Measurements from ENCODE around the gene ITSN2.
"Not testable (repeated sequence)": the region's sequence is repeated elsewhere in the genome, so short reads cannot be mapped to it uniquely, and the experiment has no call there.

ITSN2 gene

GRCh38 chr2:24362253-24362652, 1.9 kb upstream of the ITSN2 start:
- DNase-seq: peak; percentile 8

GRCh38 chr2:24360963-24361330, 611 bp upstream of the ITSN2 start:
- DNase-seq: peak; percentile 11

- peak; percentile 67 for DNase-seq
Observed at GRCh38 chr2:24359129-24360049, 947 bp downstream of the ITSN2 start.

- DNase-seq: not testable (repeated sequence)
Observed at GRCh38 chr2:24357767-24358166, 2.6 kb downstream of the ITSN2 start.

GRCh38 chr2:24357115-24357514, 3.2 kb downstream of the ITSN2 start:
- not testable (repeated sequence) for DNase-seq

GRCh38 chr2:24354957-24355356, 5.4 kb downstream of the ITSN2 start:
- DNase-seq: no peak

GRCh38 chr2:24354395-24354794, 5.9 kb downstream of the ITSN2 start:
- no peak for DNase-seq

GRCh38 chr2:24353973-24354372, 6.4 kb downstream of the ITSN2 start:
- no peak for DNase-seq

GRCh38 chr2:24353364-24353763, 7.0 kb downstream of the ITSN2 start:
- no peak for DNase-seq

GRCh38 chr2:24352664-24353063, 7.7 kb downstream of the ITSN2 start:
- DNase-seq: no peak

GRCh38 chr2:24351981-24352380, 8.4 kb downstream of the ITSN2 start:
- peak; percentile 2 for DNase-seq

GRCh38 chr2:24351627-24351938, 8.8 kb downstream of the ITSN2 start:
- DNase-seq: no peak

GRCh38 chr2:24350826-24351626, 9.3 kb downstream of the ITSN2 start:
- no peak for DNase-seq

GRCh38 chr2:24349097-24349496, 11.2 kb downstream of the ITSN2 start:
- DNase-seq: no peak

GRCh38 chr2:24345937-24346336, 14.4 kb downstream of the ITSN2 start:
- DNase-seq: no peak

GRCh38 chr2:24343225-24343882, 17.0 kb downstream of the ITSN2 start:
- DNase-seq: no peak

GRCh38 chr2:24342110-24342910, 18.0 kb downstream of the ITSN2 start:
- no peak for DNase-seq

GRCh38 chr2:24339856-24340262, 20.5 kb downstream of the ITSN2 start:
- DNase-seq: no peak

GRCh38 chr2:24339098-24339497, 21.2 kb downstream of the ITSN2 start:
- not testable (repeated sequence) for DNase-seq

- DNase-seq: no peak
Observed at GRCh38 chr2:24337890-24338289, 22.4 kb downstream of the ITSN2 start.

GRCh38 chr2:24336811-24337210, 23.5 kb downstream of the ITSN2 start:
- no peak for DNase-seq

- no peak for DNase-seq
Observed at GRCh38 chr2:24334245-24334633, 26.1 kb downstream of the ITSN2 start.
